Lung (tissue), 12 donors: ENCODE measurements around the gene PXDN. TPM values are rescaled to one million over a fixed set of nuclear protein-coding genes. Genes with fewer than 3 reads are reported as not detected.

ENCODE experiments used
- ATAC-seq: fragments of 200-7000 bp; cut with Tn5 transposase; one replicate; pipeline ENCODE4 v1.9.1; 2020; ENCODE audit warnings: moderate number of reproducible peaks; ENCODE audit not compliant: insufficient read depth, low FRiP score
- DNase-seq, 3 donors: peaks; one replicate each; pipeline ENCODE4 v3.0.0-alpha.2; 2013 to 2017
- H3K27ac ChIP-seq, 2 donors: one replicate each; pipeline ENCODE4 v1.5.1; 2013; ENCODE audit warnings: mild to moderate bottlenecking in 2 of 2, moderate library complexity in 2 of 2, control low read depth in 1 of 2, inconsistent platforms in 1 of 2, low read depth in 1 of 2, low read length in 1 of 2
- H3K27me3 ChIP-seq, 3 donors: one replicate each; pipeline ENCODE4 v1.5.1; 2013; ENCODE audit warnings: low read length in 2 of 3; ENCODE audit not compliant: control insufficient read depth in 3 of 3, insufficient read depth in 3 of 3
- H3K36me3 ChIP-seq, 4 donors: one replicate each; pipeline ENCODE4 v1.5.1; 2013; ENCODE audit warnings: low read length in 4 of 4, mild to moderate bottlenecking in 1 of 4, moderate library complexity in 1 of 4; ENCODE audit not compliant: control insufficient read depth in 4 of 4, insufficient read depth in 4 of 4
- H3K4me1 ChIP-seq, 5 donors: one replicate each; pipeline ENCODE4 v1.5.1; 2013; ENCODE audit warnings: low read length in 5 of 5, mild to moderate bottlenecking in 2 of 5, moderate library complexity in 1 of 5; ENCODE audit not compliant: control insufficient read depth in 5 of 5, insufficient read depth in 5 of 5
- H3K4me3 ChIP-seq: one replicate; pipeline ENCODE4 v1.5.1; 2013; ENCODE audit warnings: mild to moderate bottlenecking, control low read depth, moderate library complexity
- H3K9ac ChIP-seq, 2 donors: one replicate each; pipeline ENCODE4 v1.5.1; 2013; ENCODE audit warnings: low read length in 2 of 2, control low read depth in 1 of 2; ENCODE audit not compliant: insufficient read depth in 1 of 2
- H3K9me3 ChIP-seq, 4 donors: one replicate each; pipeline ENCODE4 v1.5.1; 2013; ENCODE audit warnings: low read length in 3 of 4, mild to moderate bottlenecking in 1 of 4, moderate library complexity in 1 of 4; ENCODE audit not compliant: control insufficient read depth in 4 of 4, insufficient read depth in 3 of 4
- WGBS, 2 donors: extraction: QIAGEN DNeasy Blood & Tissue Kit; methylation state at CpG; one replicate each; pipeline ENCODE4 v1.1.7; 2013; 5-methylcytosine and 5-hydroxymethylcytosine counted together
- polyA plus RNA-seq, 2 donors: library from polyadenylated mRNA; stranded (reverse); fragments of 200-250 nt; gene quantifications; one replicate each; pipeline ENCODE4 v1.2.1, GENCODE V29; 2013
- total RNA-seq, 2 donors: library from RNA; depleted of rRNA in 1 of 2; stranded (reverse); fragments of >200 nt in 1 of 2; gene quantifications; one replicate each; pipeline ENCODE4 v1.2.1, GENCODE V29; 2014 to 2021
- TF ChIP-seq, protein P1 (sequence below): IDR thresholded peaks from 2 replicates; pipeline ENCODE4 v1.5.1; 2012; ENCODE audit warnings: mild to moderate bottlenecking; ENCODE audit errors: control extremely low read depth, extremely low read depth
- donor health status: control.
- donor health status: control.
- donor health status: Bipolar disorder and iron deficiency.
- donor health status: healthy.
- donor health status: DM: yes; HTN: yes; CAD: no.

PXDN gene
- total and polyA plus RNA-seq, 4 donors, result 10.6 to 198 (median 45.1) TPM

GRCh38 chr2:1674276-1674675 lies 70.0 kb downstream of the PXDN start:
- Histone ChIP-seq H3K27me3 (no peaks in the 10 kb centered on the region), H3K4me1 (peaks cover 0 to 4% (median 0%) of the 10 kb centered on the region in 5 donors), H3K36me3 (peaks cover 4 to 68% (median 42%) of the 10 kb centered on the region in 4 donors), H3K27ac (no peak overlapping the region), H3K4me3 (no peak overlapping the region), H3K9me3 (no peaks in the 10 kb centered on the region), H3K9ac (no peak overlapping the region)
- TF ChIP-seq, protein P1, sequence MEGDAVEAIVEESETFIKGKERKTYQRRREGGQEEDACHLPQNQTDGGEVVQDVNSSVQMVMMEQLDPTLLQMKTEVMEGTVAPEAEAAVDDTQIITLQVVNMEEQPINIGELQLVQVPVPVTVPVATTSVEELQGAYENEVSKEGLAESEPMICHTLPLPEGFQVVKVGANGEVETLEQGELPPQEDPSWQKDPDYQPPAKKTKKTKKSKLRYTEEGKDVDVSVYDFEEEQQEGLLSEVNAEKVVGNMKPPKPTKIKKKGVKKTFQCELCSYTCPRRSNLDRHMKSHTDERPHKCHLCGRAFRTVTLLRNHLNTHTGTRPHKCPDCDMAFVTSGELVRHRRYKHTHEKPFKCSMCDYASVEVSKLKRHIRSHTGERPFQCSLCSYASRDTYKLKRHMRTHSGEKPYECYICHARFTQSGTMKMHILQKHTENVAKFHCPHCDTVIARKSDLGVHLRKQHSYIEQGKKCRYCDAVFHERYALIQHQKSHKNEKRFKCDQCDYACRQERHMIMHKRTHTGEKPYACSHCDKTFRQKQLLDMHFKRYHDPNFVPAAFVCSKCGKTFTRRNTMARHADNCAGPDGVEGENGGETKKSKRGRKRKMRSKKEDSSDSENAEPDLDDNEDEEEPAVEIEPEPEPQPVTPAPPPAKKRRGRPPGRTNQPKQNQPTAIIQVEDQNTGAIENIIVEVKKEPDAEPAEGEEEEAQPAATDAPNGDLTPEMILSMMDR, result no peak
- DNase-seq (peak in 1 of 3 donors; percentile 10), ATAC-seq (no peak)
- WGBS, 2 donors, result 74 to 87% methylated on average over 9 of the region's 9 CpGs

DNA sequence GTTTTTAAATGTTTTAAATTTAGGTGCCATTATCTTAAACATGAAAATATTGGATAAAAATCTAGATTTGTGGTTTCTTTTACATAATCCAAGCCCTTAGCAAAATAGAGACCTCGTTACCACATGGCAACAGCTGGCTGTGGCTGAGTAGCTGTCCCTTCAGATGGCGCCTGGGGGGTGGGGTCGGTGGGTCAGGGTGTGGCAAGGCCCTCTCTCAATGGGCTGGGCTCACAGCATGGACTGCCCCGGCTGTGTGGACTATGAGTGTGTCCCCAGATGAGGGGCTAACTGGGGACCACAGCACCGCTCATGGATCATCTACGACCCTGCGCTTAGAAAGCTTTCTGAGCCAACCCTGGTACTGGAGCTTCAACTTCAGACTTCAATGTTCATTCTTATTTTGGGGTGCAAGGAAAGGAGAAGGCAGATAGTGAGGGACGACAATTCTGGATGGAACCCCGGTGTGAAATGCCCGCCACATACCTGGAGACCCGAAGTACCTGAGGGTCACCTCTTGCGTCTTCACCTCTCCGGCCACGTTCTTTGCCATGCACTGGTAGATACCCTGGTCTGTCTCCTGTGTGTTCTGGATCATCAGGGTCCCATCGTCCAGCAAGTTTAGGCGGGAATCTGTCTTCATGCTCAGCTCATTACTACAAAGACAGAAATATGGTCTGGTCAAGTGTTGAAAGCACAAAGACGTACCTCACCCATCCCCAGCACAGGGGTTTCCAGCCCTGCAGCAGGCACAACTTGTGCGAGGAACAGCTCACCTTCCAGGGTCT lies 71.0 kb downstream of the PXDN start:
- Histone ChIP-seq H3K27me3 (no peaks in the 10 kb centered on the region), H3K9me3 (no peaks in the 10 kb centered on the region), H3K9ac (no peak overlapping the region), H3K27ac (no peak overlapping the region), H3K4me1 (peaks cover 0 to 4% (median 0%) of the 10 kb centered on the region in 5 donors), H3K36me3 (peaks cover 4 to 63% (median 38%) of the 10 kb centered on the region in 4 donors), H3K4me3 (no peak overlapping the region)
- TF ChIP-seq, protein P1, result no peak
- ATAC-seq, result no peak
- DNase-seq, result peak in 1 of 3 donors; percentile 9
- WGBS, 2 donors, result 90 to 92% methylated on average over 18 of the region's 18 CpGs

- no peak overlapping the region for H3K27ac ChIP-seq
- H3K4me3 ChIP-seq, result no peak overlapping the region
- no peaks in the 10 kb centered on the region for H3K27me3 ChIP-seq
- peaks cover 4 to 57% (median 34%) of the 10 kb centered on the region in 4 donors for H3K36me3 ChIP-seq
- peak in 1 of 3 donors; percentile 5 for DNase-seq
- ATAC-seq, result no peak
- TF ChIP-seq, protein P1, result no peak
- peaks cover 0 to 4% (median 0%) of the 10 kb centered on the region in 5 donors for H3K4me1 ChIP-seq
- WGBS, 2 donors, result 80 to 92% methylated on average over 5 of the region's 5 CpGs
- H3K9me3 ChIP-seq, result no peaks in the 10 kb centered on the region
- no peak overlapping the region for H3K9ac ChIP-seq
These were observed 71.6 kb downstream of the PXDN start for GRCh38 chr2:1672738-1673137.
